Measurements from ENCODE around the gene MAS1.
"Not testable (repeated sequence)": the region's sequence is repeated elsewhere in the genome, so short reads cannot be mapped to it uniquely, and the experiment has no call there.

Gene MAS1

GRCh38 chr6:159890792-159891191, at the start of gene MAS1:
TSS of gene MAS1 (plus strand) at chr6:159890988. CDS start at chr6:159906956, 15,968 bp downstream.
- no peak for DNase-seq

- no peak for DNase-seq
Measured at GRCh38 chr6:159842035-159842434, 48.8 kb upstream of the MAS1 start.

DNA sequence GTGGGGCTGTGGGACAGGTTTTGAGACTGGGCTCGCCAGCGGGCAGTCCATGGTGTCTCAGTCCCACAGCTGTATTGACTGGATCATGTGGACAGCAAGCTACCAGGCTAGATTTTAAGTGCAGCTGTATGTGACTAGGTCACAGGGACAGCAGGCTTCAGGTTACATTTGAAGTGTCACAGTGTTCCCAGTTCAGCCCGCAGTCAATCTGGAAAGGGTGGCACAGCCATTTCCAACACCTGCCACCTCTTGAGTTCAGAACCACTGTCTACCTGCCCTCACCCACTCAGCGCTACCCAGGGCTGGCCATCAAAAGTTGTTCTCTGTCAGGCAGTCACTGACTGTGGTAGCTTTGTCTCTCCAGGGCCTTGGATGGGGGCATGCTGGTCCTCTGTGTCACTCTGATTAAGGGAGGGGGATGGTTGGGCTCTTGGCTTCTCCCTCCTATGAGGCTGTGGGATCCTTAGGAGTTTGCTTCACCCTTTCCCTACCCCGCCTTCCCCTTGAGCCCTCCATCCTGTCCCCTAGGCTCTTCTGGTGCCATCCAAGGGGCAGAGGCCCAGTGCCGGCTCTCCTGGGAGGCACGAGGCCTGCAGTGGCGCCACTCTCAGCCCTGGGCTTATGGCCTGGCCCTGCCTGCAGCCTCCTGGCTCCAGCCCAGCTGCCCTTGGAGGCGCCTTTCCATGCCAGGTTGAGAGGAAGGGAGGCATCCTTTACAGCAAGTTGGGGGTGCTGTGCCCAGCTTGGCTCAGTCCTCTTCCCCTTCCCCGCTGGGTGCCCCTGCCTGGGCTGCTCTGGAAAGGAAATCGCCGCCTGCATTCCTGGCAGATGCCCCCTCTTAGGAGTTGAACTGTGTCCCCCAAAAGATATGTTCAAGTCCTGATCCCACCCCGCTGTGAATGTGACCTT, 45.8 kb upstream of the MAS1 start:
- no peak for DNase-seq

DNA sequence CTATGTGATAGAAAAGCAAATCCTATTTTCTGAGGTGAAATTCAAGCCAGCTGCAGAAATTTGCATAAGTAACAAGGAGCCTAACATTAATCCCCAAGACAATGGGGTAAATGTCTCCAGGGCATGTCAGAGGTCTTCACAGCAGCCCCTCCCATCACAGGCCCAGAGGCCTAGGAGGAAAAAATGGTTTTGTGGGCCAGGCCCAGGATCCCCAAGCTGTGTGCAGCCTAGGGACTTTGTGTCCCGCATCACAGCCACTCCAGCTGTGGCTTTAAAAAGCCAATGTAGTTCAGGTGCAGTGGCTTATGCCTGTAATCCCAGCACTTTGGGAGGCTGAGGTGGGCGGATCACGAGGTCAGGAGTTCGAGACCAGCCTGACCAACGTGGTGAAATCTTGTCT, 42.2 kb upstream of the MAS1 start:
- not testable (repeated sequence) for DNase-seq

- DNase-seq: not testable (repeated sequence)
Measured at GRCh38 chr6:159849851-159850250, 40.9 kb upstream of the MAS1 start.

DNA sequence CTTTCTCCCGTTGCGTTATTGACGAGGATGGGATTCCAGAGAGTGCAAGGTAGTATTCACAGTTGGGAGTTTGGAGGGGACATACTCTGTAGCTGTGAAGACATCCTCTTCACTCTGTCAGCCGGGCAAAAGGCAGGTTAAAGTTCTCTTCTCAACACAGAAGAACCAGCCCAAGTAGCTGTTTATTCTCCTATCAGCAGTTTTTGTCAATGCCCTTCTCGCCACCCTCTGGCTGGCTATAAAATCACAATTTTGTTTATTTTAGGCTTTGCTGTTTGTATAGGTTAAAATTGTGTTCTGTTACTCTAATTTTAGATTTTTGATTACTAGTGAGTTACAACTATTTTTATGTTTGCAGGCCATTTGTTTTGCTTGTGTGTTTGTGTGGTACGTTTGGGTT, 37.9 kb upstream of the MAS1 start:
- peak; percentile 10 for DNase-seq

- DNase-seq: no peak
Measured at GRCh38 chr6:159853754-159854153, 37.0 kb upstream of the MAS1 start.

GRCh38 chr6:159854959-159855358, 35.8 kb upstream of the MAS1 start:
- DNase-seq: no peak

DNA sequence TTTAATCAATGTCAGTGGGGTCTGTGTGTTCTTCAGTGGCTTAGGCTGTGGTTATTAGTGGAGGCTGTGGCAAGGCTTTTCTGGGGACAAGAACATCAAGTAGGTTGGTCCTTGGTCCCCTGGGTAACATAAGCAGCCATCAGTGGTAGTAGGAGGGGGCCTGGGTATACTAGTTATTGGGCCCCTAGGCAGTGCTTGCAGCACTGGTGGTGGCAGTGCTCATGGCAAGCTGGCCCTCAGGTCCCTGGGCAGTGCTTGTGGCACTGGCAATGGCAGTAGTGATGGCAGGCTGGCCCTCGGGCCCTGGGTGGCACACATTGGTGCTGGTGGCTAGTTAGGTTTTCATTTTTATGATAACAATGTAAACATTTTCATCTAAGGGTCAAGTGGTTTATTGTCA, 32.5 kb upstream of the MAS1 start:
- DNase-seq: no peak

DNA sequence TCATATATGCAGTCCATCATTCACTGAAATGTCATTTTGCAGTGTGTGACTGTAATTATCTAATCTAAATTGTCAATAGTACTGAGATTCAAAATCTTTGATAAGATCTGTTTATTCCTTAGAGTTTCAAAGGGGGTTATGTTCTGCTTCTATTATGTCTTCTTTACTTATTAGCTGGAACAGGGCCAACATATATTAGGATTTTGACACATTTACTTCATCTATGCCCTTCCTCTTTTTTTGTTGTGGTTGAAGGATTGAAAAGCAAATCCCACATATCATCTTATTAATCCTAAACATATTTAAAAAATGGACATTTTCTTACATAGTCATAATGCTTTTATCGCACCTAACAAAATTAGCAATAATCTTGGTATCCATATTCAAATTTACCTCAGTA, 30.3 kb upstream of the MAS1 start:
- no peak for DNase-seq

DNA sequence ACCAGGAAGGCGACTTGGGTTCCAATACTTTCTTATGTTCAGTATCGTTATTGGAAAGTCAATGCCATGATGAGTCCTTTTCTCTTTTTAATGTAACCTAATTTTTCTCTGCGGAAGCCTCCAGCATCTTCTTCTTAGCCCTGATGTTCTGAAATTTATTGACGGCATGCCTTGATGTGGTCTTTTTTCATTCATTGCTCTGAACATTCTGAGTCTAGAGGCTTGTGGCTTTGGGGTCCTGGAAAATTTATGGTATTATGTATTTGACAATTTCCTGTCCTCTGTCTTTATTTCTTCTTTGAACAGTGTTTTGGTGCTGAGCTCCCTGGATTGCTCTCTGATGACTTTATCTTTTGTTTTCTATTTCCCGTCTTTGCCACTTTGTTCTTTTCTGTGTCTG, 28.7 kb upstream of the MAS1 start:
- no peak for DNase-seq

GRCh38 chr6:159863341-159863740, 27.4 kb upstream of the MAS1 start:
- peak; percentile 8 for DNase-seq

DNA sequence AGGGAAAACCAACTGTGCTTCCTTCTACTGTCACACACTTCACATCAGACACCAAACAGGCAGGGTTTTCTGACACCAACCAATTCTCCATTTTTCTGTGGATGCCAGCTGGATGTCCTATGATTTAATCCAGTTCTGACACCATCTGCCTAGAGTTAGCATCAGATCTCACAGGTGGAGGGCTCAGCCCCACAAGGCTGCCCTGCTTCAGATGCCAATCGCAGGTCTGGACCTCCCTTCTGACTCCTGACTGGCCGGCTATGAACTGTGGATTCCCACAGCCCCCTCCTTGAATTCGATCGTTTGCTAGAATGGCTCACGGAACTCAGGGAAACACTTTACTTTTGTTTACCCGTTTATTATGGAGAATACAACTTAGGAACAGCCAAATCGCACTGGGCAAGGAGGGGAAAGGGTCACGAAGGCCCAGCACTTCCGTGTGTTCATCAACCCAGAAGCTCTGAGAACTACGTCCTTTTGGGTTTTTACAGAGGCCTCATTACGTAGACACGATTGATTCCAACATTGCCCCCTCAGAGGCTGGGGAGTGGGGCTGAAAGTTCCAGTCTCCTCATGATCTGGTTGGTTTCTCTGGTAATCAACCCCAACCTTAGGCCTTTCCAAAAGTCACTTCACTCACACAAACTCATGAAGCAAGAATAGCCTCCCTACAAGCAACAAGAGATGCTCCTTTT, 25.4 kb upstream of the MAS1 start:
- DNase-seq: no peak

- DNase-seq: no peak
Measured at GRCh38 chr6:159866286-159867247, 24.2 kb upstream of the MAS1 start.

DNA sequence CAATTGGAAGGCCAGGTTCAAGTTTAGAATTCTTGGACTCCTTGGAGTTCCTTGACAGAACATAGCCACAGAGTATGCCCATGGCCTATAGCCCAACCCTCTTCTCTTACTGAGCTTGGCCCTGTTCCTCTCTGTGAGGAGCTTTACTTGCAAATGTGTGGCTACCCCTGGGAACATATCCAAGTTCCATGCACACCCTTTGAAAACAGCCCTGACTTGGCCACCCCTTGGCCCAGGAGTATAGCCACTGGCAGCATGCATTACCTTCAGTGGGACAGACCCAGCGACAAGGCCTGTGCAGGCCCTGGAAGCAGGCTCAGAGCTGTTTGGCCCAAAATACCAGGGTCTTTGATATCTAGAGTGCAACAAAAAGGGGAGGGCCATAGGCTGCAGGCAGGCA, 19.5 kb upstream of the MAS1 start:
- no peak for DNase-seq

GRCh38 chr6:159871906-159872305, 18.9 kb upstream of the MAS1 start:
- no peak for DNase-seq

DNA sequence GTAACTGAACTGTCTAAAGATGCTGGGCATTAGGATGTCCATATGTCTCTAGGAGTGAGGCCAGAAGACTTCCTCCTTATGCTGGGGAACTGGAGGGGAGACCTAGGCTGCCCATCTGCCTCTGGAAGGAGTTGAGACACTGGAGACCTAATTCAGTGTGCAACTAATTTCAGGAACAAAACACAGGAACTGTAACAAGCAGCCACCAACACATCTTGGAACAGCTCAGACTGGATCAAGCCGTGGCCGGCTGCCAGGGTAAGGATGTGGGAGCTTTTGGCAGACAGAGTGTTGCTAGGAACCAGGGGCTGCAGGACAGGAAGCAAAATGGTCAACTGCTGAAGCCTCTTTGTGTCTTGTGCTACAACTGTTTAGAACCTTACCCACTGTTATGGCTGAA, 16.4 kb upstream of the MAS1 start:
- DNase-seq: no peak

- no peak for DNase-seq
Measured at GRCh38 chr6:159875194-159875593, 15.6 kb upstream of the MAS1 start.

DNA sequence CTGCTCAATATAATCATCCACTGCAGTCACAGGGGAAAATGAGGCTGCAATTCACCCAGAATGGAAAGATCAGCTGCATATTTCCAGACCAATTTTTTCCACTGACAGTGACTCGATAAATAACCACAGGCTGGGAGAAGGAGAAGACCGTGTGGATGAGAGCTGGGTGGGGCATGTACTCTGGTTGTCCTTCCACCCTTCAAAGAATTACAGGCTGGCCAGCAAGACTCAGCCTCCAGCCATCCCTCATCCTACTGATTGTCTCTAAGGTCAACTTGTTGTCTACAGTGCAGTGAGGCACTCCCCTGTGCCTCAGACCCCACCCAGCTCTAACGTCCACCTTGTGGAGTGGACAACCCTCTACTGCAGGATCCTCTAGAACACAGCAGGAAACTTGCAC, 14.5 kb upstream of the MAS1 start:
- DNase-seq: no peak

- no peak for DNase-seq
Measured at GRCh38 chr6:159877256-159877808, 13.5 kb upstream of the MAS1 start.

DNA sequence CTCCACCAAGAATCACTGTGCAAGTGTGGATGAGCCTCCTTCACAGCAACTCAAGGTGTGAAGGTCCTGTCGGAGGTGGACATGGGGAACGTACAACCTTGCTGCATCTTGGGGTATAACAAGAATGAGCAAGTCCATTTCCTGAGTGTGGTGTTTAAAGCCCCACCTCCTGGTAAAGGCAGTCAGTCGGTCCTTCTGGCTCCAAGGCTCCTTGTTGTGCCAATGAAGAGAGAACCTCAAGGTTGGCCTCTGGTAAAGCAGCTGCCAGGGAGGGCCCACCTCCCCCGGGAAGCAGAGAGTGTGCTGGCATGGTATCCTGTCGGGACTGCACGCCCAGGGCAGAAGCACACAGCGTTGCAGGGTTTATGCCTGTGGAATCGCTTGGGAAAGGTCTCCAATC, 12.4 kb upstream of the MAS1 start:
- DNase-seq: no peak

DNA sequence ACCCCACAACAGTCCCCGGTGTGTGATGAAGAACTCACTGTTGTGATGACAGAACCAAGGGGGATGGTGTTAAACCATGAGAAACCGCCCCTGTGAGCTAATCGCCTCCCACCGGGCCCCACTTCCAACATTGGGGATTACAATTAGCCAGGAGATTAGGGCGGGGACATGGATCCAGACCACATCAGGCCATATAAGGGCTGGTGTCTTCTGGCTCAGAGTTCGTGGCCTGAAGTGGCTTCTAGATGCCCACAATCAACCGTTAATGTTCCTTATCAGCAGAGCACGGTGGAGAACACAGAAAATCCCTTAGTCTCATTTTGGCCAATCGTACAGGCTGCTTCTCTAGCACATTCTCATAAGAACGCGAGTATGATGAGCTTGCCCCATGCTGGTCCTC, 10.9 kb upstream of the MAS1 start:
- no peak for DNase-seq
